HEK293 (cell line): Measurements from ENCODE around the gene PURB.
A peak's percentile ranks its signal among the peaks of the same experiment; 100 is the strongest.

Experiments used
- CTCF ChIA-PET: fragments of 350-600 bp; formaldehyde crosslinking; extraction: SDS; loops from one replicate; lab custom pipeline; 2021; ENCODE audit warnings: antibody characterized with exemption; lab: Yijun Ruan, JAX
- POLR2A ChIA-PET: fragments of 300-600 bp; formaldehyde crosslinking; extraction: SDS; loops from one replicate; lab custom pipeline; 2020; ENCODE audit warnings: antibody characterized with exemption, inconsistent platforms; lab: Yijun Ruan, JAX
- H3K27ac ChIP-seq: fragments of 200-500 bp; sonication (Bioruptor generic); 2 replicates; pipeline ENCODE4 v1.5.1; 2014; ENCODE audit warnings: low read depth, low read length, control low read depth, inconsistent platforms; ENCODE audit errors: extremely low read depth
- H3K36me3 ChIP-seq, 2 experiments: fragments of 200-500 bp in 1 of 2; sonication (Bioruptor generic) in 1 of 2; 1 replicate in 1 of 2; 2 replicates in 1 of 2; pipeline ENCODE4 v1.5.1; 2014 to 2017; ENCODE audit warnings: inconsistent platforms in 2 of 2, low read length in 2 of 2; ENCODE audit not compliant: control insufficient read depth in 2 of 2, insufficient read depth in 1 of 2
- H3K4me1 ChIP-seq: fragments of 200-500 bp; sonication (Bioruptor generic); 2 replicates; pipeline ENCODE4 v1.5.1; 2014; ENCODE audit warnings: mild to moderate bottlenecking, low read length, inconsistent platforms; ENCODE audit not compliant: control insufficient read depth, insufficient read depth
- H3K4me3 ChIP-seq: 2 replicates; pipeline ENCODE4 v1.5.1; 2011; ENCODE audit warnings: low read depth, mild to moderate bottlenecking, control low read depth, low read length, moderate library complexity
- H3K9me3 ChIP-seq: fragments of 200-500 bp; sonication (Bioruptor generic); 2 replicates; pipeline ENCODE4 v1.5.1; 2014; ENCODE audit warnings: low read depth, low read length, inconsistent platforms; ENCODE audit not compliant: control insufficient read depth, insufficient read depth
- GLI2 ChIP-seq: fragments of 450-650 bp; formaldehyde crosslinking; IDR thresholded peaks from 2 replicates; pipeline ENCODE4; 2017; ENCODE audit warnings: missing biosample characterization, missing genetic modification characterization, low read depth, borderline replicate concordance
- HOXD13 ChIP-seq: sonication (generic); formaldehyde crosslinking; IDR thresholded peaks from 2 replicates; pipeline ENCODE4 v1.8.0; 2022; ENCODE audit warnings: missing genetic modification reagents, borderline replicate concordance
- KLF17 ChIP-seq: fragments of 450-650 bp; formaldehyde crosslinking; IDR thresholded peaks from 2 replicates; pipeline ENCODE4 v1.5.1; 2016; ENCODE audit warnings: missing biosample characterization, missing genetic modification characterization
- ZBTB10 ChIP-seq: fragments of 450-650 bp; formaldehyde crosslinking; IDR thresholded peaks from 2 replicates; pipeline ENCODE4 v1.5.1; 2016; ENCODE audit warnings: missing biosample characterization, missing genetic modification characterization
- ZNF10 ChIP-seq: fragments of 450-650 bp; formaldehyde crosslinking; IDR thresholded peaks from 2 replicates; pipeline ENCODE4 v1.5.1; 2017; ENCODE audit warnings: missing biosample characterization, missing genetic modification characterization
- ZNF18 ChIP-seq: fragments of 450-650 bp; formaldehyde crosslinking; IDR thresholded peaks from 2 replicates; pipeline ENCODE4 v1.5.1; 2016; ENCODE audit warnings: missing biosample characterization, missing genetic modification characterization
- ZNF423 ChIP-seq: fragments of 450-650 bp; formaldehyde crosslinking; IDR thresholded peaks from 2 replicates; pipeline ENCODE4 v1.5.1; 2016; ENCODE audit warnings: missing biosample characterization, missing genetic modification characterization
- ZNF560 ChIP-seq: fragments of 450-650 bp; formaldehyde crosslinking; IDR thresholded peaks from 2 replicates; pipeline ENCODE4 v1.5.1; 2017; ENCODE audit warnings: missing biosample characterization, missing genetic modification characterization, borderline replicate concordance
- ZNF621 ChIP-seq: fragments of 450-650 bp; formaldehyde crosslinking; IDR thresholded peaks from 2 replicates; pipeline ENCODE4 v1.5.1; 2017; ENCODE audit warnings: missing biosample characterization, missing genetic modification characterization
- ZNF654 ChIP-seq: fragments of 450-650 bp; formaldehyde crosslinking; IDR thresholded peaks from 2 replicates; pipeline ENCODE4 v1.5.1; 2016; ENCODE audit warnings: low read depth, missing biosample characterization, missing genetic modification characterization
- ZNF776 ChIP-seq: fragments of 450-650 bp; formaldehyde crosslinking; IDR thresholded peaks from 2 replicates; pipeline ENCODE4 v1.5.0; 2017; ENCODE audit warnings: missing biosample characterization, missing genetic modification characterization, borderline replicate concordance
- TF ChIP-seq, protein P1 (sequence below): fragments of 450-650 bp; formaldehyde crosslinking; IDR thresholded peaks from 2 replicates; pipeline ENCODE4 v1.5.1; 2016; ENCODE audit warnings: missing biosample characterization, missing genetic modification characterization

PURB gene

GRCh38 chr7:44922351-44922694 is 37.0 kb upstream of the PURB start:
- no peak overlapping the region for H3K4me3 ChIP-seq
- no peaks in the 10 kb centered on the region for H3K36me3 ChIP-seq
- POLR2A ChIA-PET, result no interaction called here
- H3K27ac ChIP-seq, result no peak overlapping the region
- H3K9me3 ChIP-seq, result no peaks in the 10 kb centered on the region
- no peaks in the 10 kb centered on the region for H3K4me1 ChIP-seq
- CTCF ChIA-PET, result interaction anchor here (0.6 to 1.7 kb wide), 21 partner anchors 10 to 397 kb away, joined by 3 to 10 read pairs (median 3); partner anchors contain the start of genes PURB and ZMIZ2
- TF ChIP-seq ZNF423 (no peak), ZNF560 (tag by site-specific recombination) (no peak), ZNF621 (tag by site-specific recombination) (no peak), ZNF18 (tag by site-specific recombination) (0 out of 2 replicates have a peak, but pooled peaks have one; percentile 2), HOXD13 (CRISPR knock-in tag) (no peak), KLF17 (tag by site-specific recombination) (no peak), ZBTB10 (tag by site-specific recombination) (no peak), ZNF776 (tag by site-specific recombination) (no peak)

DNA sequence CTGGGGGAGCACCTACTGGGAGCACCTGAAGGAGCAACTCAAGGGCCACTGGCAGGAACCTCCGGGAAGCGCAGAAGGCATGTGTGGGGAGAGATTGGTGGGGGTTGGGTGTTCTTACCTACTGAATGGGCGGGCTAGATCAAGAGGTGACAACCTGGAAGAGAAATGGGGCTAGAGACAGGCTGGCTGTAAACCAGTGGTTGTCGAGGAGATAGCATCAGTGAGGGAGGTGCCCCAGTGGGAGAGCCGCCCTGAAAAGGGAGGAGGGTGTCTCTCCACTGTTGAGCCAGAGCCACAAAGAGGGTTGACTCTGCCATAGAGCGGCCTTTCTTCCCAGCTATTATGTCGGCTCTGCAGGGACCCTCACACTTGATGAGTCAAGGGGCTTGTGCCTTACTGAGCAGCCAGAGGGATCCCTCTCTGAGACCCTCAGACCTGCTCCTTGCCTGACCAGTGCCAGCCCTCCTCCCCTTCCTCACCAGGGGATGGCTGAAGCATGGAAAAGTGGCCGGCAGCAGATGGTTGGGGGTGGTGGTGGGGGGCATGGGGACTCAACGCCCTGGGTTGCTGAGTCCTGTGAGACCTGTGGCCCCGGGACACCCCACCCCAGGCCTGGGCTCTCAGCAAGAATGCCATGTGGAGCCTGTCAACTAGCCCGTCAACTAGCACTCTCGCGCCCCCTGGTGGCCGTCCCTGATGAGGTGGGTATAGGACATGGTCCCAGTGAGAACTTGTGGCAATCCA is 36.4 kb upstream of the PURB start:
- Histone ChIP-seq H3K36me3 (no peaks in the 10 kb centered on the region), H3K27ac (no peak overlapping the region), H3K9me3 (no peaks in the 10 kb centered on the region), H3K4me3 (no peak overlapping the region), H3K4me1 (no peaks in the 10 kb centered on the region)
- TF ChIP-seq, protein P1, sequence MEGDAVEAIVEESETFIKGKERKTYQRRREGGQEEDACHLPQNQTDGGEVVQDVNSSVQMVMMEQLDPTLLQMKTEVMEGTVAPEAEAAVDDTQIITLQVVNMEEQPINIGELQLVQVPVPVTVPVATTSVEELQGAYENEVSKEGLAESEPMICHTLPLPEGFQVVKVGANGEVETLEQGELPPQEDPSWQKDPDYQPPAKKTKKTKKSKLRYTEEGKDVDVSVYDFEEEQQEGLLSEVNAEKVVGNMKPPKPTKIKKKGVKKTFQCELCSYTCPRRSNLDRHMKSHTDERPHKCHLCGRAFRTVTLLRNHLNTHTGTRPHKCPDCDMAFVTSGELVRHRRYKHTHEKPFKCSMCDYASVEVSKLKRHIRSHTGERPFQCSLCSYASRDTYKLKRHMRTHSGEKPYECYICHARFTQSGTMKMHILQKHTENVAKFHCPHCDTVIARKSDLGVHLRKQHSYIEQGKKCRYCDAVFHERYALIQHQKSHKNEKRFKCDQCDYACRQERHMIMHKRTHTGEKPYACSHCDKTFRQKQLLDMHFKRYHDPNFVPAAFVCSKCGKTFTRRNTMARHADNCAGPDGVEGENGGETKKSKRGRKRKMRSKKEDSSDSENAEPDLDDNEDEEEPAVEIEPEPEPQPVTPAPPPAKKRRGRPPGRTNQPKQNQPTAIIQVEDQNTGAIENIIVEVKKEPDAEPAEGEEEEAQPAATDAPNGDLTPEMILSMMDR, result peak; percentile 43
- no peak for TF ChIP-seq GLI2 (tag by site-specific recombination)
- TF ChIP-seq ZNF654 (tag by site-specific recombination), result peak; percentile 54
- TF ChIP-seq ZNF18 (tag by site-specific recombination), result 0 out of 2 replicates have a peak, but pooled peaks have one; percentile 43
- TF ChIP-seq ZNF10 (tag by site-specific recombination), result 0 out of 2 replicates have a peak, but pooled peaks have one; percentile 24
- CTCF ChIA-PET, result interaction anchor here (0.6 to 1.7 kb wide), 16 partner anchors 9 to 335 kb away, joined by 3 to 10 read pairs (median 4); partner anchors contain the start of gene PURB
- POLR2A ChIA-PET, result no interaction called here
